Middle frontal gyrus (tissue), 1 donor: ENCODE data around the gene RADIL.

Experiments used
- DNase-seq: peaks from one replicate; pipeline ENCODE4 v3.0.0-alpha.2; 2015; ENCODE audit warnings: low spot score; ENCODE audit errors: extremely low spot score

RADIL gene

DNA sequence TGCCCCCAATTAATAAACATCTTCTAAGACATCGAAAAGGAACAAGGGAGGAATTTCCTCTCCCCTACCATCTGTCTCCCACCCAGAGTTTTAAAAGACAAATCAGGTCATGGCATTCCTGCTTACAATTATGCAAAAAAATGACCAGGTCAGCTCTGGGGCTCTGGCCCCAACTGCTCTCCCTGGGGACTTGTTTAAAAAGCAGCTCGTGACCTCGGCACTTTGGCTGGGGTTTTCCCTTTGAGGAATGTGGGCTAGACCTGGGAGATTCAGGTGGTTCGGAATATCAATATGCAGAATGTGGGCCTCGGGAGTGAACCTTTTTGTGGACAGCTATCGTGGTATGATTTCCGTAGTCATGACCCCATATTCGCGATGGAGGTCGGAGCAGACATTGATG is 648 bp upstream of the RADIL start:
- DNase-seq = no peak

DNA sequence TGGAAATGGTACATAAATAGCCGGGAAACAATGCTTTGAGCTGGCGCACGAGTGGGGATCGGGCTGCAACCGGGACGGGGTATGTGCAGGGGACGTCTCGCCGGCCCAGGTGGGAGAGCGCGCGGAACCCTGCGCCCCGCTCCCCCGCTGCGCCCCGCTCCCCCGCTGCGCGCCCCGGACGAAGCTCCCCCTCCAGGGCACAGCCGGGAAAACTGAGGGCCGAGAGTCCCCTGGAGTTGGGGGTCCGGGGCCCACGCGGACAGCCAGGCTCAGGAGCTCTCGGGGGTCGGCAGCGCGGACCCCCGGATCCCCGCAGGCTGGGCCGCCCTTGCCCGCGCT is 514 bp downstream of the RADIL start:
- no peak for DNase-seq

DNA sequence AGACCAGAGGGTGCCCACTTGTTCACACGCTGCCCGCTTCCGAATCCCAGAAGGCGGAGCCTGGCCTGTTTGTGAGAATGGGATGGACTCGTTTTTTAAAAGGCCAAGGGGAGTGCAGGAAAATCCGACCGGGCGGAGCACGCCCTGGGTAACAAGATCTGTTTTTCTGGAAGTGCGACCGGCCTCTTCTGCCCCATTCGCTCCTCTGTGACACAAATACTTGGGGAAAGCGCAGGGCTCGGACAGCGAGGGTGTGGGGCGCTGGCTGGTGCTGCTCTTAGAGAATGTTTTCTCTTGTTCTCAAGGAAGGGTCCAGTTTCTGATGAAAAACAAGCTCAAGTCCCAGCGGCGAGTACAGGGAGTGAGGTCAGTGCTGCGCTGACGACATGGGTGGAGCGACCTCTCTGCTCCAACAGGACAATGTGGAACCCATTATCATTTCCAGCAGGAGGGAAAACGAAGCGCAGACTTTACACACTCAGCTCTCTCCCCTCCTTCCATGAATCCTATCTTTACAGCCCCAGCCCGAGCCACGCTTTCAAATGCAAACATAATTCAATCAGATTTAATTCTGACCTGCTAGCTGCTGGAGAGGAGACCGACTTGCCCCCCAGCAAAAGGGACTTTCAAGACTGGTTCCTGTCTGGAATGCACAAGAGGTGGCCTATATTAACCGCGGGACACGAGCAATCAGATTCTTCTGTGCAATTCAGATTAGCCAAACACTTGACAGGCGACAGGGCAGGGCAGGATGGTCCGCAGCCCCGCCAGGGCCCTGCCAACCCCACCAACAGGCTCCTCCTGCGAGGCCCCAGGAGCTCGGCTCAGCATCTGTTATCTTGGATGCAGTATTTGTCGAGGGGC is 1.1 kb downstream of the RADIL start:
- DNase-seq = no peak

DNA sequence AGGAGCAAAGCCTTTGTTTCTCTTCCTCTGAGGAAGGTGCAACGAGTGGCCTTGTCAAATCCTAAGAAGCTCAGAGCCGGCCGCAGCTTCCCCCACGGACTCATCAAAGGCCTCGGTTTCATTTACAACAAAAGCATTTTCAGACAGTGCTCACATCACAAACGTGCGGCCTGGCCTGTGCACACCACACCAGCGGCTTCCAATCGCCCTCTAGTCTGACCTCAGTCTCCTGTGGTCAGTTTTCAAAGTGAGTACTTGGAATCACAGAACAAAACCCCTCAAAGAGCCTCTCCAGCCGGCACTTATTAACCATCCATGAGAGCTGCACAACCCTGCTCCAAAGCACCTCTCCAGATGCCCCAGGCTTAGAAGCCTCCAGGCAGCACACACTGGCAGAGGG is 3.3 kb downstream of the RADIL start:
- DNase-seq = no peak

DNA sequence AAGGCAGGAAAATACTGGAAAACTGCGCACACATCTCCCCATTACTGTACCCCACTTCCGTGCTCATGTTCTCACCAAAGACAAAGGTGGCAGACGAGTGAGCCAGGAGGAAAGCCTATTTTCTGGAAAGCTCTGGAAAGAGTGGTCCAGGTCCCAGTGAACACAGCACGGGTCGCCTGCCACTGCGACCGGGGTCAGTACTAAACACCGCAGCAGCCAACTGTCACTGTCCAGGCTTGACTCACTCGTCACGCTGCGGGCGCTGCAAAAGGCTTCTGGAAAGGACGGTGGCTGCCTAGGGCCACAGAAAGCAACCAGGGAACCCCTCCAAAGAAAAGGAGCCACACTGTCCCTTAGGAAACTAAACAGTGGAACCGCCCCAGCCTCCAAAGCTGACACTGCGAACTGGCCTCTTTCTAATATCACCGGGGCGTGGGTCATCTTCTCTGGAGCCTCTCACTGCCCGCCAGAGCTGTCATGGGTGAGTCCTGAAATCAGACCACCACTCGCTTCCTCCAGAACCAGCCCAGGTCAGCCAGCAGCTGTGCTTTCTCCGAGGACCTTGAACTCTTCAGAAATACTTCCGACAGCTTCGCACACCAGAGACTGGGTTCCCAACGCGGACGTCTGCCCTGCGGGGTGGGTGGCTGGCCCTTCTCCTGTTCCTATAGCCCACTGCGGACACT is 4.0 kb downstream of the RADIL start:
- DNase-seq = no peak

DNA sequence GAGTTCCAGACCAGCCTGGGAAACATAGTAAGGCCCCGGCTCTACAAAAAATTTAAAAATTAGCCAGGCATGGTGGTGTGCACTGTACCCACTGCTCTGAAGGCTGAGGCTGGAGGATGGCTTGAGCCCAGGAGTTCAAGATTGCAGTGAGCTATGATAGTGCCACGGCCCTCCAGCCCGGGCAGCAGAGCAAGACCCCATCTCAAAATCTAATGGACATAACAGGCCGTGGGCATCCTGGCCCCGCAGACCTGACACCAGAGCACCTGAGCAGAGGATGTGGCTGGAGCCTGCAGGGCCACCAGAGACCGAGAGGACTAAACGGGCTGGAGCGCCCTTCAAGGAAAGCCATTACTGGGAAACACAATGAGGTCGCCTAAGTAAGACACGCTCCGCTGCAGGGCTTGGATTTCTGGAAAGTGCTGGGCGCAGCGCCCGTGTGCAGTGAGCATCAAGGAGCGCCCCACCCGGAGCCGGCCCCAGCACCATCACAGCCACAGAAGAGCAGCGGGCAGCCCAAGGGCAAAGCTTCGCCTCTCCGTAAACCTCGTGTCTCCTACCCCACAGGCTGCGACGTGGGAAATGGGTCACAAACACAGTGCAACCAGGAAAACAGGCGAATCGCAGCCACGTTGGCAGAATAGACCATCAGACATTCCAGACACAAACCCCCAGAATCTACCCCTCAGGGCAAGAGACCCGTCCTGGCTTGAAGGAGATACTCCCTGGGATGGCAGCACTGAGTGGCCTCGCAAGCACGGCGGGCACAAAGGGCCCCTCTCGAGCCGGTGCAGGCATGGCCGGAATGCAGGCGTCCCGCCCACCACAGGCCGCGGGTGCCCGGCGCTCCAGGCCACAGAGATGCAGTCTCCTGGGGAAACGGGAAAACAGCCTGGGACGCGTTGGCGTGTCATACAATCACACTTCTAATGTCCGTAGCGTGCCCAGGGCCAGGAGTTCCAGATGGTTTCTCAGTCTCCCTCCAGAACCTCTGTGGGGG is 4.9 kb downstream of the RADIL start:
- DNase-seq = no peak

DNA sequence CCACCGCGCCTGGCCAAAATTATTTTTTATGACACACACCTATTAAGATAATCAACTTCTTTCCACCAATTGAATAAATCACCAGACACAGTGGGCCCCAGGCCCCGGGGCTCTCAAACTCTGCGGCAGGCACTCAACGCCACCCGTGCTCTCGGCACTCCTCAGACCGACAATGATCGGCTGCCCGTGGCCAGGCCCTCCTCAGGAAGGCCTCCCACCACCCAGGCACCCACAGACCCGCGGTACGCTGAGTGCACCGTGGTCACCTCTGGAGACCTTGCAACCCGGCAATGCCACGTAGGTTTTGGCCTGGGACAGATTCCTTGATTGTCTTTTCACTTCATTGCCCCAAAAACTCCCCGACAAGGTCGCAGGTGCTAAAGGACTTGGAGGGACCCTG is 6.9 kb downstream of the RADIL start:
- DNase-seq = no peak

DNA sequence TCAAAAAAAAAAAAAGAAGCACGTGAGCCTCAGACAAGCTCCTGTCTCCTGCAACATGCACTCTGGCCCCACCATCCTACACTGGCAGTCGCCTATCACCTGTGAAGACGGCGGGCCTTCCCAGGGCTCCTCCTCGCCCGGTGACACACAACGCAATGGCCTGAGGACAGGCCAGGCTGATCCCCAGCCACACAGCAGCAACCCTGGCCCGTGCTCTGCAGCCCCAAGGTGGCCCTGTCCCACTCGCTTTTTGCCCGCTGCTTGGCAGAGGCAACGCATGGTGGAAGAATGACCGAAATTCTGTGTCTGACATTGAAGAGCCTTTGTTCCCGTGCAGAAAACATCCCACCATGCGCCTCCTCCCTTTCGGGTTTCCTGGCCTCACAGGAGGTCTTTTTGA is 8.1 kb downstream of the RADIL start:
- DNase-seq = no peak

DNA sequence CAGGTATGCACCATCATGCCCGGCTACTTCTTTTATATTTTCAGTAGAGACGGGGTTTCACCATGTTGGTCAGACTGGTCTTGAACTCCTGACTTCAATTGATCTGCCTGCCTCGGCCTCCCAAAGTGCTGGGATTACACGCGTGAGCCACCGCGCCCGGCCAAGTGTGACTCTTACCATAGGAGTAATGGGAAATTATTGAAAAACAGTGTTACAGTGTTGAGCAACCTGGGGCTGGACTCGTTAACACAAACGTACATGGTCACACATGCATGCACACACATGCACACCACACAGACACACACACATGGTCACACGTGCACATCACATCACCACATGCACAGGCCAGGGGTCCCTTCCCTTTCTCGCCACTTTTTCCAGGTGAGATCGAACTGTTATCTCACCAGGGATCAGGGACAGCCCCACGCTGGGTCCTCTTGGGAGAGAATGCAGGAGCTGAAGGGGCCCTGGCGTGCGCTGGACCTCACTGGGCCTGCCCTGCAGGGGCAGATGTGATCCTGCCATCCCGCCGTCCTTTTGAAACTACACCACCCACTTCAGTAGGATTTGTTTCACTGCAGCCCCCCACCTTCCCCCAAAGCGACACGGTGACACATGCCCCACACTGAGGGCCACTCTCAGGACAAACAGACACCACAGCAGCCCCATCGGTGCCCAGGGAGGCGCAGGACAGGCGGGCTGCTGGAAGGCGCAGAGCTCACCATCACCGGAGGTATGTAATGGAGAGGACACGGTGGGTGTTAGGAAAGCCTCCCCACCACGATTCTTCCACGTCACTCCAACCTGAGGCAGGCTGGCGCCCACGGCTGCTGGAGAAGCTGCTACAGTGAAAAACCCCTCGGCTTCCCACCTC is 10.2 kb downstream of the RADIL start:
- DNase-seq = no peak

DNA sequence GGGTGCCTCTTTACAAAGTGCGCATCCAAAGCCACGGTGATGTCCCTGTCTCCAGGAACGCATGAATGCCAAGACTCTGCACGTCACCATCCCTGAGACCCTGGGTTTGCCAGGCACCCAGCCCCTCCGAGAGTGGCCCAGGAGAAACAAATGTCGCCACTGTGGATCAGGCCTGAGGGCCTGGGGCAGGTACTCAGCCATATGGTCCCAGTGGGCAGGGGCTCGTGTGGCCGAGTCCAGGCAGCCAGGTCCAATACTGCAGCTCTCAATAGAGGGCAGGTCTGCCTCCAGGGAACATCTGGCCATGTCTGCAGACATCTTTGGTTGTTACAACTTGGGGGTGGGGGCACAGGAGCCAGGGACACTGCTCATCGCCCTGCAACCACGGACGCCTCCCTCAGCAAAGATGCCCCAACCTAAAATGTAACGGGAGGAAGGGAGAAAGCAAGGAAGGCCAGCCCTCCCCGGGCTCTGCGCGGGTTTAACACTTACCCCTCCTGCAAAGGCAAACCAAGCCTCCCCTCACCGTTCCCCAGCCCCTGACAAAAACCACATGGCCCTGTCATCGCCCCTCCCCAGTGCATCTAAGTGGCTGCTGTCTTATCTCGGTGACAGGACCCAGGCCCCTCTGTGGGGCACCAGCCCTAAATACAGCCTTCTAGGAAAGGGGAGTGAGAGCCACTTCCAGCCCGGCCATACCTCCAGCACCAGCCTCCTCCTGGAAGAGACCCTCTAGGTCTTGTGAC is 11.4 kb downstream of the RADIL start:
- no peak for DNase-seq

DNA sequence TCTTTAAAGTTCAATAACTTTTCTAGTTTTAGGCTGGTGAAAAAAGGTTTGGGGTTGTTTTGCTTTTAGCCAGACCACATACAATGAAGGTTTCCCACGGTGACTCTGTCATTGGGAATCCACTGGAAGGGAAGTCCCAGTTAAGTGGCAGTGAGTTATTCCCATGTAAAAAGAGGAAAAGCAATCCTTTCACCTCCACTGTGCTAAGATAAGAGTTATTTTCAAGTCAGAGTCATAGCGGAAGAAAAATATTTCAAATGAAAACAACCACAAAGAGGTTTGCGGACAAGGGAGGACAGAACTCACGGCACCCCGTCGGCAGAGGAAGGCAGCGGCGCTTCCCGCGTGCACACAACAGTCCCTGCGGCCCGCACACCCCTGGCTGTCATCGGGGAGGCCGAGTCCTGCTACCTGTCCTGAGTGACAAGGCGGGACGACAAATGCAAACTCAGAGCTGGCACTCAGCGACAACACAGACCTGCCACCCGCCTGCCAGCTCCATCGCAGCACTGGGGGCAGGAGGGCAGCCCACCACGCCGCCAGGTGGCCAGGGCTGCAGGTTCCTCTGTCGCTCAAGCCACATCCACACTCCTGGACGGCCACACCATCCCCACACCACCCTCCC is 12.3 kb downstream of the RADIL start:
- DNase-seq = no peak

DNA sequence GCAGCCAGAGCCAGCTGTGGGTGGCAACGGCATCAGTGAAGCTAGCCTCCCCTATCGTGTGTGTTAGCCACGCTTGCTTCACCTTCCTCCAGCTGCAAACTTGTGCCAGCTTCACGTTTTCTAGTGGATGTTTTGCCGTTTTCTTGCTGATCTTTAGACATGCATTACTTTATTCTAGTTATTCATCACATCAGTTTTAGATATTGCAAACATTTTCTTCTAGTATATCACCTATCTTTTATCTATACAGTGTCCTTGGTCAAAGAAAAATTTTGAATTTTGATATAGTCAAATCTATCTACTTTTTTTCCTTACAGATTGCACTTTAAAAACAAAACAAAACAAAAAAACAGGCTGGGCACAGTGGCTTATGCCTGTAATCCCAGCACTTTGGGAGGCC is 15.0 kb downstream of the RADIL start:
- no peak for DNase-seq

DNA sequence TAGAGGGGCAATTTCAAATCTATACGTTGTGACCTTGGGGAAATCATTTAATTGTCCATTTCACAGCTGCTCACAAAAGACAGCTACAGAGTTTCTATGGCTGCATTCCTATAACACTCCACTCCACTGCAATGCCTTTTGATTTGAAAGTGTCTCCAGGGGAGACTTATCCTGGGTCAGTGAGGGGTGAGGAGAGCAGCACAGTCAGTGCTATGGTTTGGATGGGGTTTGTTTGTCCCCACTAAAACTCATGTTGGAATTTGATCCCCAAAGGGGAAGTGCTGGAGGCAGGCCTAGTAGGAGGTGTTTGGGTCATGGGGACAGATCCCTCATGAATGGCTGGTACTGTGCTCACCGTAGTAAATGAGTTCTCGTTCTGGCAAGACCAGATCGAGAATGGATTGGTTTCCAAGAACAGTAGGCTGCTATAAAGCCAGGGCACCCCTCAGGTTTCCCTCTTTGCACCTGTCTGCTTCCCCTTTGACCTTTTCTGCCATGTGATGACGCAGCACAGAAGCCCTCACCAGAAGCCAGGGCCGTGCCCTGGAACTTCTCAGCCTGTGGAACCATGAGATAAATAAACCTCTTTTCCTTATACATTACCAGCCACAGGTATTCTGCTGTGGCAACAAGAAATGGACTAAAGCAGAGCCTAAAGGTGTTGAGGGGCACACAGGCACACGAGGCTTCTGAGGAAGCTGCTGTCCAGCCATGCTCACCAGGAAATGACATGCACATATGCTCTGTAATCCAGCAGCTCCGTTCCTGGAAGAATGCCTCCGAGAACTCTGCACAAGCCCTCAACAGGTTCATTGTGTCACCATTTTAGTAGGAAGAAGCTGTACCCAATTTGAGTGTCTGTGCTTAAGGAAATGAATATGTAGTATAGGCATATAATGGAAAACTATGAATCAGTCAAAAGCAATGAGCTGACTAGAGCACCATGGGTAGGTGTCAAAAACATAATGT is 16.7 kb downstream of the RADIL start:
- no peak for DNase-seq

DNA sequence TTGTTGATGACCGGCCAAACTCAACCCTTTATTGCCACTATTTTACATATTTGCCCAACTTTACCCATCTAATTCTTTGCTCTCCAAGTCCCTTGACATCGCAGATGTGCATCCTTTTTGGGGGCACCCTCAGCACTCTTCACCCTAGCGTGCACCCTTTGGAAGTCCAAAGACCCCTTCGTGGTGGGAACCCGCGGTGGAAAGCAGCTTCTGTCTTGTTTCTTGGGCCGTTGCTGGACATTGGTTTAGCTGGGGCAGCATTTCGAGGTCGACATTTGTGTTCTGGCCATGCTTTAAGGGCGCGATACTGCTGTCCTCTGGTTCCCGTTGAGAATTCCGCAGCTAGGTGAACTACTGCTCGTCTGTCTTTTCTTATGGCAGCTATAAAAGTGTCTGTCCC is 21.4 kb downstream of the RADIL start:
- DNase-seq = no peak

DNA sequence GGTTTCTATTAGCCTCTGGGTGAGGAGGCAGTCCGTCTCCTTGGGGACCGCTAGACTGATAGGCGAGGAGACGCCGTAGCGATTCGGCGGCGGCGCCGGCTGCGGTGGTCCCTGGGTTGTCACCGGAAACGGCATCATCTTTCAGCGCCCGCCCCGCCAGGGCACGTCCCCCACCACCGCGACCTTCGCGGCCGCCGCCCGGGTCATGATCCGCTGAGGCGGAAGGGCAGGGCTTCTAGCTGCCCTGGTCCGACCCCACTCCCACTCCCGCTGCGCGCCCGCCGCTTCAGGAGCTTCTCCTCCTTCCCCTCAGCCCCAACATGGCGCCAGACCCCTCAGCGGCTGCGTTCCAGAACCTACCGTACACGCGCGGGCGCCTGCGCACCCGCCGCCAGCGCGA is 21.8 kb downstream of the RADIL start, which contains the start of gene PAPOLB:
TSS of gene PAPOLB (minus strand) at position 358 of the 400 bp plus-strand sequence. CDS start at position 138, 220 bp downstream.
- DNase-seq = no peak

DNA sequence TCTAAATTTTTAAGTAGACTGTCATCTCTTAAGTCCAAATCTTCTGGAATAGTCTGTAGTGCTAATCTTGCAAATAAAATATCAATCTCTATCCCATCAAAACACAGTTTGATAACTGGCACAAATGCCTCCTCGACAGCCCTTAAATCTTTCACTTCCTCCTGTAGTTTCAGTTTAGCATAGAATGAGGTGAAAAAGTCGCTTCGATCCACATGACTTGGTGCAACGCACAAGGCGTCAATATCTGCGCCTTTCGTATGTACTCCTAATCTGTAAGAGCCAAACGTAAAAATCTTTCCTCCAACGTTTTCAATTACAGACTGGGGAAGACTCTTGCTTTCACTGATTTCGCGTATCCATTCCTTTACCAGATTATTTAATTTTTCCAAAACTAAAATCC is 22.3 kb downstream of the RADIL start:
- no peak for DNase-seq

DNA sequence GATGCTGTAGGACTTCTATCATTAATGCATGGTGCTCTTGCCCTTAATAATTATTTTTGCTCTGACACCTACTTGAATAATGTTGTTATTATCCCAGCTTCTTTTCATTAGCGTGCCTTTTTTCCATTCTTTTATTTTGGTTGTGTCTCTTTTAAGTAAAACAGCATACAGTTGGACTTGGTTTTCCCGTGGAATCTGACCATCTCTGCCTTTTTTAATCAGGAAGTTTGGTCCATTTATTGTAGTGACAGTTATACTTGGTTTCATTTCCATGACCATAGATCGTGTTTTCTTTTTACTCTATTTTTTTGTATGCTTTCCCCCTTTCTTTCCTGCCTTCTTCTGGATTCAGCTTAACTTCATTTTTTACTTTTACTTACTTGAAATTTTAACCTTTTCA is 26.3 kb downstream of the RADIL start:
- no peak for DNase-seq

DNA sequence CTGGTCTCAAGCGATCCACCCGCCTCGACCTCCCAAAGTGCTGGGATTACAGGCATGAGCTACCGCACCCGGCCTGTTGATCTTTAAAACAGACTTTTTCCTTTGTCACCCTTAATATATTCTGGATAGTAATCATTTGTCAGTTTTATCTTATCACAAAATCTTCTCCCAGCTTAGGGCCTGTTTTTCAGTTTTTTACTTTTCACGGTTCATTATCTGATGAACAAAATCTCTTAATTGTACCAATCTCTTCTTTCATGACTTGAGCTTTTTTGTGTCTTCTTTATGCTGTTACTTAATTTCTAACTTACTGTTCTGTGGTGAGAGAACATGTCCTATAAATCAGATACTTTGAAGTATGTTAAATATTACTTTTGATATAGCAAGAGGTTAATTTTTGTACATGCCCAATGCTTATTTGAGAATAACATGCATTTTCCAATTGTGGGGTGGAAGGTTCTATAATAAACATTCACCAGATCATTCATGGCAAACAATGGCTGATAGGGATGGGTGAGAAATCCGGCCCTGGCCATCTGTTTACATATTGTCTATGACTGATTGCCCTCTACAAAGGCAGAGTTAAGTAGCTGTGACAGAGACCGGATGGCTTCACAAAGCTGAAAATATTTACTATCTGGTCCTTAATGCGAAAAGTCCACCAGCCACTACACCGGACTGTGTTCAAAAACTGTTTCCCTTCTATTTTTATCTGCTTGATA is 27.0 kb downstream of the RADIL start:
- no peak for DNase-seq
